Activated CD4-positive, alpha-beta T cell treated with anti-CD3 and anti-CD28 coated beads, Interleukin-2, amount 50 U/mL, for 24 hours (primary cell): Measurements from ENCODE around the gene ANKS1B.
"Not testable (repeated sequence)": the region's sequence is repeated elsewhere in the genome, so short reads cannot be mapped to it uniquely, and the experiment has no call there.

Experiments
- DNase-seq, 2 donors: peaks; one replicate each; pipeline ENCODE4 v3.0.0-alpha.2; 2020; ENCODE audit warnings: low read depth in 1 of 2, low spot score in 1 of 2

Gene ANKS1B

GRCh38 chr12:99387661-99388060, 597.1 kb downstream of the ANKS1B start:
- DNase-seq = no peak

GRCh38 chr12:99386907-99387306, 597.8 kb downstream of the ANKS1B start:
- DNase-seq = no peak

GRCh38 chr12:99383258-99383657, 601.5 kb downstream of the ANKS1B start:
- no peak for DNase-seq

- no peak for DNase-seq
Observed at GRCh38 chr12:99381992-99382391, 602.7 kb downstream of the ANKS1B start.

GRCh38 chr12:99380701-99381100, 604.0 kb downstream of the ANKS1B start:
- DNase-seq = no peak

- no peak for DNase-seq
Observed at GRCh38 chr12:99374023-99374422, 610.7 kb downstream of the ANKS1B start.

- no peak for DNase-seq
Observed at GRCh38 chr12:99372257-99372920, 612.3 kb downstream of the ANKS1B start.

GRCh38 chr12:99370421-99371138, 614.2 kb downstream of the ANKS1B start:
- no peak for DNase-seq

GRCh38 chr12:99367181-99367580, 617.6 kb downstream of the ANKS1B start:
- no peak for DNase-seq

GRCh38 chr12:99352269-99352668, 632.5 kb downstream of the ANKS1B start:
- DNase-seq = no peak

GRCh38 chr12:99343960-99344359, 640.8 kb downstream of the ANKS1B start:
- no peak for DNase-seq

- DNase-seq = no peak
Observed at GRCh38 chr12:99339663-99340062, 645.1 kb downstream of the ANKS1B start.

- no peak for DNase-seq
Observed at GRCh38 chr12:99334285-99335056, 650.3 kb downstream of the ANKS1B start.

- no peak for DNase-seq
Observed at GRCh38 chr12:99332936-99333591, 651.7 kb downstream of the ANKS1B start.

- no peak for DNase-seq
Observed at GRCh38 chr12:99330216-99330615, 654.5 kb downstream of the ANKS1B start.

GRCh38 chr12:99321210-99321609, 663.5 kb downstream of the ANKS1B start:
- DNase-seq = not testable (repeated sequence)

GRCh38 chr12:99311373-99311772, 673.4 kb downstream of the ANKS1B start:
- DNase-seq = no peak

- no peak for DNase-seq
Observed at GRCh38 chr12:99309812-99310211, 674.9 kb downstream of the ANKS1B start.

GRCh38 chr12:99302874-99303273, 681.9 kb downstream of the ANKS1B start:
- no peak for DNase-seq

- DNase-seq = no peak
Observed at GRCh38 chr12:99287136-99287535, 697.6 kb downstream of the ANKS1B start.

- DNase-seq = no peak
Observed at GRCh38 chr12:99284161-99284560, 700.6 kb downstream of the ANKS1B start.

GRCh38 chr12:99282624-99283023, 702.1 kb downstream of the ANKS1B start:
- DNase-seq = no peak
